Neural cell (in vitro differentiated cells): ENCODE measurements around the gene TRPC4AP. TPM values are rescaled to one million over a fixed set of nuclear protein-coding genes. Genes with fewer than 3 reads are reported as not detected.

Experiments
- H2AFZ ChIP-seq: fragments of 200-600, 300-800 bp; sonication (generic), shearing (Covaris generic); 2 replicates; pipeline ENCODE4 v1.6.0; 2014; ENCODE audit warnings: low read depth, mild to moderate bottlenecking, antibody characterized with exemption, low read length, moderate library complexity
- H3F3A ChIP-seq: fragments of 200-600 bp; shearing (Covaris generic); 2 replicates; pipeline ENCODE4 v1.6.1; 2016; ENCODE audit warnings: mild to moderate bottlenecking, moderate library complexity, mixed read lengths, antibody characterized with exemption, low read length; ENCODE audit not compliant: insufficient read depth, poor library complexity, severe bottlenecking
- H3K27ac ChIP-seq: fragments of 200-600, 300-800 bp; sonication (generic), shearing (Covaris generic); 2 replicates; pipeline ENCODE4 v1.5.1; 2014; ENCODE audit warnings: mild to moderate bottlenecking, low read length, moderate library complexity
- H3K27me3 ChIP-seq: fragments of 300-800, 200-600 bp; sonication (generic), shearing (Covaris generic); 2 replicates; pipeline ENCODE4 v1.6.0; 2014; ENCODE audit warnings: mild to moderate bottlenecking, low read depth, low read length, moderate library complexity; ENCODE audit not compliant: insufficient read depth
- H3K36me3 ChIP-seq: fragments of 300-800, 200-600 bp; sonication (generic), shearing (Covaris generic); 2 replicates; pipeline ENCODE4 v1.5.1; 2014; ENCODE audit warnings: mild to moderate bottlenecking, antibody characterized with exemption, low read length, moderate library complexity; ENCODE audit not compliant: insufficient read depth
- H3K4me2 ChIP-seq: fragments of 300-800, 200-600 bp; sonication (generic), shearing (Covaris generic); 2 replicates; pipeline ENCODE4 v1.6.0; 2014; ENCODE audit warnings: mild to moderate bottlenecking, low read length
- H3K4me3 ChIP-seq: fragments of 300-800, 200-600 bp; sonication (generic), shearing (Covaris generic); 2 replicates; pipeline ENCODE4 v1.5.1; 2014; ENCODE audit warnings: mild to moderate bottlenecking, low read length, moderate library complexity
- H3K79me2 ChIP-seq: fragments of 200-600 bp; shearing (Covaris generic); replicated peaks from 2 replicates; pipeline ENCODE4 v1.6.0; 2014; ENCODE audit warnings: mild to moderate bottlenecking, low read length, moderate library complexity; ENCODE audit not compliant: insufficient read depth
- H3K9ac ChIP-seq: fragments of 300-800, 200-600 bp; sonication (generic), shearing (Covaris generic); 2 replicates; pipeline ENCODE4 v1.6.1; 2016; ENCODE audit warnings: mild to moderate bottlenecking, low read length, mixed read lengths
- H3K9me2 ChIP-seq: fragments of 200-600 bp; shearing (Covaris generic); 2 replicates; pipeline ENCODE4 v1.6.1; 2016; ENCODE audit warnings: mild to moderate bottlenecking, low read length, mixed read lengths; ENCODE audit not compliant: insufficient read depth
- H3K9me3 ChIP-seq: fragments of 200-600, 300-800 bp; sonication (generic), shearing (Covaris generic); 2 replicates; pipeline ENCODE4 v1.6.1; 2016; ENCODE audit warnings: mild to moderate bottlenecking, mixed run types, low read length, moderate library complexity, mixed read lengths
- H4K20me1 ChIP-seq: fragments of 200-600 bp; shearing (Covaris generic); 2 replicates; pipeline ENCODE4 v1.6.1; 2016; ENCODE audit warnings: mild to moderate bottlenecking, mixed run types; ENCODE audit not compliant: insufficient read depth
- EP300 ChIP-seq: fragments of 450-650 bp; conservative IDR thresholded peaks from 2 replicates; pipeline ENCODE4 v1.6.1; 2014; ENCODE audit warnings: antibody characterized with exemption, mild to moderate bottlenecking, moderate library complexity; ENCODE audit not compliant: poor library complexity, severe bottlenecking
- EZH2 ChIP-seq: fragments of 200-600, 300-800 bp; shearing (Covaris generic), sonication (generic); IDR thresholded peaks from 2 replicates; pipeline ENCODE4 v1.6.1; 2014; ENCODE audit warnings: antibody characterized with exemption, low read length, borderline replicate concordance, mild to moderate bottlenecking; ENCODE audit not compliant: insufficient read depth, poor library complexity, severe bottlenecking
- MXI1 ChIP-seq: fragments of 450-650 bp; conservative IDR thresholded peaks from 2 replicates; pipeline ENCODE4 v1.6.1; 2014; ENCODE audit warnings: antibody characterized with exemption, mild to moderate bottlenecking; ENCODE audit not compliant: poor library complexity, severe bottlenecking
- POLR2AphosphoS5 ChIP-seq: IDR thresholded peaks from 2 replicates; pipeline ENCODE4 v1.6.1; 2012
- RAD21 ChIP-seq: fragments of 450-650 bp; conservative IDR thresholded peaks from 2 replicates; pipeline ENCODE4 v1.6.1; 2014; ENCODE audit warnings: antibody characterized with exemption, mild to moderate bottlenecking, moderate library complexity
- REST ChIP-seq: IDR thresholded peaks from 2 replicates; pipeline ENCODE4 v1.6.1; 2012; ENCODE audit warnings: borderline replicate concordance
- SMC3 ChIP-seq: fragments of 450-650 bp; conservative IDR thresholded peaks from 2 replicates; pipeline ENCODE4 v1.6.1; 2014; ENCODE audit warnings: antibody characterized with exemption, mild to moderate bottlenecking, moderate library complexity; ENCODE audit not compliant: poor library complexity
- TAF1 ChIP-seq: IDR thresholded peaks from 2 replicates; pipeline ENCODE4 v1.6.1; 2012; ENCODE audit warnings: low read depth
- polyA plus RNA-seq: library from polyadenylated mRNA; depleted of rRNA; stranded (reverse); fragments of >200 nt; gene quantifications from 2 replicates; pipeline ENCODE4 v1.2.3, GENCODE V29; 2014
- TF ChIP-seq, protein P1 (sequence below): fragments of 450-650 bp; IDR thresholded peaks from 2 replicates; pipeline ENCODE4 v1.5.1; 2014; ENCODE audit warnings: antibody characterized with exemption, mild to moderate bottlenecking, moderate library complexity; ENCODE audit not compliant: poor library complexity, severe bottlenecking

Gene TRPC4AP
- polyA plus RNA-seq, 1 donor from 2014 or later: 85.9 TPM

GRCh38 chr20:35027301-35027700 lies 65.3 kb downstream of the TRPC4AP start:
- H3F3A ChIP-seq: no peaks in the 10 kb centered on the region
- no peaks in the 10 kb centered on the region for H3K9me3 ChIP-seq
- TF ChIP-seq TAF1: no peak
- no peak for TF ChIP-seq POLR2AphosphoS5
- TF ChIP-seq, protein P1, sequence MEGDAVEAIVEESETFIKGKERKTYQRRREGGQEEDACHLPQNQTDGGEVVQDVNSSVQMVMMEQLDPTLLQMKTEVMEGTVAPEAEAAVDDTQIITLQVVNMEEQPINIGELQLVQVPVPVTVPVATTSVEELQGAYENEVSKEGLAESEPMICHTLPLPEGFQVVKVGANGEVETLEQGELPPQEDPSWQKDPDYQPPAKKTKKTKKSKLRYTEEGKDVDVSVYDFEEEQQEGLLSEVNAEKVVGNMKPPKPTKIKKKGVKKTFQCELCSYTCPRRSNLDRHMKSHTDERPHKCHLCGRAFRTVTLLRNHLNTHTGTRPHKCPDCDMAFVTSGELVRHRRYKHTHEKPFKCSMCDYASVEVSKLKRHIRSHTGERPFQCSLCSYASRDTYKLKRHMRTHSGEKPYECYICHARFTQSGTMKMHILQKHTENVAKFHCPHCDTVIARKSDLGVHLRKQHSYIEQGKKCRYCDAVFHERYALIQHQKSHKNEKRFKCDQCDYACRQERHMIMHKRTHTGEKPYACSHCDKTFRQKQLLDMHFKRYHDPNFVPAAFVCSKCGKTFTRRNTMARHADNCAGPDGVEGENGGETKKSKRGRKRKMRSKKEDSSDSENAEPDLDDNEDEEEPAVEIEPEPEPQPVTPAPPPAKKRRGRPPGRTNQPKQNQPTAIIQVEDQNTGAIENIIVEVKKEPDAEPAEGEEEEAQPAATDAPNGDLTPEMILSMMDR: no peak
- no peak for TF ChIP-seq MXI1
- no peak for TF ChIP-seq RAD21
- no peak for TF ChIP-seq REST
- TF ChIP-seq EP300: no peak
- no peak for TF ChIP-seq SMC3
- TF ChIP-seq EZH2: no peak
- no peak overlapping the region for H3K9ac ChIP-seq
- H3K27me3 ChIP-seq: no peaks in the 10 kb centered on the region
- H3K4me2 ChIP-seq: no peak overlapping the region
- no peak overlapping the region for H3K4me3 ChIP-seq
- H2AFZ ChIP-seq: no peak overlapping the region
- no peaks in the 10 kb centered on the region for H4K20me1 ChIP-seq
- no peaks in the 10 kb centered on the region for H3K79me2 ChIP-seq
- H3K27ac ChIP-seq: no peak overlapping the region
- peaks cover 9% of the 10 kb centered on the region for H3K36me3 ChIP-seq
- no peaks in the 10 kb centered on the region for H3K9me2 ChIP-seq

DNA sequence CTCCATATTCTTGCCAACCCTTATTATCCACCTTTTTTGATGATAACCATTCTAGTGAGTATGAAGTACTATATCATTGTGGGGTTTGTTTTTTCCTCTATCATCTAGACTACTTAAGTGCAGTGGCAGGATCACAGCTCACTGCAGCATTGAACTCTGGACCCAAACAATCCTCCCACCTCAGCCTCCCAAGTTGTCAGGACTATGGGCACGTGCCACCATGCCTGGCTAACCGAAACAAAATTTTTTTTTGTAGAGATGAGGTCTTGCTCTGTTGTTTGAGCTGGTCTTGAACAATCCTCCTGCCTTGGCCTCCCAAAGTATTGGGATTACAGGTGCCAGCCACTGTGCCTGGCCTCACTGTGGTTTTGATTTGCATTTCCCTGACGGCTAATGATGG lies 67.5 kb downstream of the TRPC4AP start:
- Histone ChIP-seq H4K20me1 (no peaks in the 10 kb centered on the region), H3K27ac (no peak overlapping the region), H3K9me3 (no peaks in the 10 kb centered on the region), H3K9ac (no peak overlapping the region), H3K36me3 (peaks cover 4% of the 10 kb centered on the region), H3K4me3 (no peak overlapping the region), H3K9me2 (no peaks in the 10 kb centered on the region), H2AFZ (no peak overlapping the region), H3F3A (no peaks in the 10 kb centered on the region), H3K4me2 (no peak overlapping the region), H3K27me3 (no peaks in the 10 kb centered on the region), H3K79me2 (no peaks in the 10 kb centered on the region)
- TF ChIP-seq SMC3: no peak
- TF ChIP-seq TAF1: no peak
- no peak for TF ChIP-seq REST
- TF ChIP-seq, protein P1: no peak
- TF ChIP-seq POLR2AphosphoS5: no peak
- no peak for TF ChIP-seq EP300
- TF ChIP-seq RAD21: no peak
- no peak for TF ChIP-seq EZH2
- TF ChIP-seq MXI1: no peak
